ENCODE results near the gene COL1A1. TPM values are rescaled to one million over a fixed set of nuclear protein-coding genes. Genes with fewer than 3 reads are reported as not detected.

The COL1A1 gene
- total and polyA plus RNA-seq, 2 of the 13 experiments (the other 11 are each of a cell fraction or from before 2014, with no cell fraction given): 0.05 TPM; not detected in 1

GRCh38 chr17:50200457-50201275, 765 bp downstream of the COL1A1 start (continued):
- TF ChIP-seq ZNF224 (CRISPR knock-in tag; IDR thresholded peaks at IDR 0.05) (no peak), BORCS8-MEF2B (CRISPR knock-in tag; IDR thresholded peaks at IDR 0.05) (no peak), EZH2 (conservative IDR thresholded peaks at IDR 0.05; ENCODE audit: low read depth, low read length) (peak; percentile 83), GABPB1 (CRISPR knock-in tag; IDR thresholded peaks at IDR 0.05) (peak; percentile 45; the same call in 1 of the 2 replicates), SPEN (CRISPR knock-in tag; IDR thresholded peaks at IDR 0.05; ENCODE audit: low read depth) (peak; percentile 44; the same call in 1 of the 2 replicates), TAF15 (IDR thresholded peaks at IDR 0.05; ENCODE audit: low read depth, low read length, poor library complexity, severe bottlenecking) (no peak), TCF12 (IDR thresholded peaks at IDR 0.05) (no peak), TCF12 (CRISPR knock-in tag; IDR thresholded peaks at IDR 0.05) (0 out of 2 replicates have a peak, but pooled peaks have one; percentile 49), AGO2 (optimal IDR thresholded peaks at IDR 0.05; ENCODE audit: low read depth, low read length) (no peak), GPN1 (CRISPR knock-in tag; IDR thresholded peaks at IDR 0.05; ENCODE audit: borderline replicate concordance) (no peak), TRIM22 (IDR thresholded peaks at IDR 0.05) (no peak), ZNF609 (CRISPR knock-in tag; IDR thresholded peaks at IDR 0.05; ENCODE audit: borderline replicate concordance) (no peak), NCOR1 (IDR thresholded peaks at IDR 0.05; ENCODE audit: borderline replicate concordance, low read length) (no peak), ZNF883 (CRISPR knock-in tag; IDR thresholded peaks at IDR 0.05; ENCODE audit: not compliant biosample characterization) (no peak), ZFY (CRISPR knock-in tag; IDR thresholded peaks at IDR 0.05) (no peak), HMGXB4 (CRISPR knock-in tag; IDR thresholded peaks at IDR 0.05; ENCODE audit: borderline replicate concordance in 1 of 2, low read depth in 1 of 2) (peak; percentile 76 to 88; a peak in 3 of 4 replicates), GFI1 (CRISPR knock-in tag; IDR thresholded peaks at IDR 0.05; ENCODE audit: borderline replicate concordance) (no peak), CHCHD3 (CRISPR knock-in tag; IDR thresholded peaks at IDR 0.05) (no peak), POGZ (CRISPR knock-in tag; IDR thresholded peaks at IDR 0.05) (peak; percentile 50; the same call in 1 of the 2 replicates), HNRNPLL (IDR thresholded peaks at IDR 0.05; ENCODE audit: low read depth, low read length, poor library complexity, severe bottlenecking) (peak; percentile 74), PTBP1 (IDR thresholded peaks at IDR 0.05; ENCODE audit: low read depth, low read length, poor library complexity, severe bottlenecking) (peak; percentile 71)
